ENCODE measurements around the gene EGR1.

Gene EGR1

GRCh38 chr5:138515556-138516245 is 50.4 kb downstream of the EGR1 start:
- DNase-seq = no peak

GRCh38 chr5:138517437-138517836 is 52.2 kb downstream of the EGR1 start:
- DNase-seq = no peak
